H1 (cell line): ENCODE data around the gene FOLR3. TPM values are rescaled to one million over a fixed set of nuclear protein-coding genes. Genes with fewer than 3 reads are reported as not detected.
"Not testable (repeated sequence)": the region's sequence is repeated elsewhere in the genome, so short reads cannot be mapped to it uniquely, and the experiment has no call there.

Experiments
- CTCF ChIA-PET: fragments of 300-600 bp; sonication (Branson Sonifier 250); formaldehyde crosslinking; loops from one replicate; lab custom pipeline; 2021; ENCODE audit not compliant: partially characterized antibody; lab: Charles Lee
- POLR2A ChIA-PET: fragments of 300-600 bp; sonication (Branson Sonifier 250); formaldehyde crosslinking; loops from one replicate; lab custom pipeline; 2021; ENCODE audit warnings: inconsistent platforms; ENCODE audit not compliant: partially characterized antibody; lab: Charles Lee
- DNase-seq, 2 experiments: peaks; one replicate each; pipeline versions ENCODE4 v3.0.0 to v3.0.0-alpha.2; 2010 to 2022; ENCODE audit warnings: low spot score in 2 of 2, low read depth in 1 of 2, mixed read lengths in 1 of 2
- FAIRE-seq: peaks from 2 replicates; lab custom pipeline; 2011; peaks lifted over from hg19 to GRCh38; lab: Jason Lieb, UNC
- H2AFZ ChIP-seq: 2 replicates; pipeline ENCODE4 v1.8.1; 2012; ENCODE audit warnings: low read length, inconsistent platforms
- H2AK5ac ChIP-seq: 2 replicates; pipeline ENCODE4 v1.6.1; 2013; ENCODE audit warnings: low read depth, low read length
- H2BK120ac ChIP-seq: replicated peaks from 2 replicates; pipeline ENCODE3; 2013; ENCODE audit warnings: low read depth, low read length, inconsistent platforms
- H2BK12ac ChIP-seq: 2 replicates; pipeline ENCODE4 v1.6.1; 2013; ENCODE audit warnings: low read depth, low read length
- H2BK15ac ChIP-seq: 2 replicates; pipeline ENCODE4 v1.6.1; 2013; ENCODE audit warnings: low read length
- H2BK20ac ChIP-seq: 2 replicates; pipeline ENCODE4 v1.6.1; 2013; ENCODE audit warnings: low read length
- H2BK5ac ChIP-seq: 2 replicates; pipeline ENCODE4 v1.6.1; 2013; ENCODE audit warnings: low read depth, low read length
- H3K14ac ChIP-seq: 2 replicates; pipeline ENCODE4 v1.6.1; 2013; ENCODE audit warnings: inconsistent platforms; ENCODE audit not compliant: insufficient read length
- H3K18ac ChIP-seq: 2 replicates; pipeline ENCODE4 v1.6.1; 2013; ENCODE audit warnings: low read length; ENCODE audit errors: extremely low read depth
- H3K23ac ChIP-seq: 2 replicates; pipeline ENCODE4 v1.6.1; 2013; ENCODE audit warnings: inconsistent platforms; ENCODE audit not compliant: insufficient read length
- H3K23me2 ChIP-seq: 2 replicates; pipeline ENCODE4 v1.6.1; 2013; ENCODE audit warnings: low read depth, low read length
- H3K27ac ChIP-seq: 2 replicates; pipeline ENCODE4 v1.6.1; 2011; ENCODE audit warnings: low read depth, low read length, inconsistent platforms
- H3K27me3 ChIP-seq, 4 experiments: replicated peaks in 1 of 4; 1 replicate in 1 of 4; 2 replicates in 3 of 4; pipeline versions ENCODE4 v1.6.1 to v1.8.1; 2011 to 2013; ENCODE audit warnings: low read length in 3 of 4, mild to moderate bottlenecking in 3 of 4, inconsistent platforms in 2 of 4, mixed read lengths in 2 of 4, moderate library complexity in 1 of 4; ENCODE audit not compliant: control insufficient read depth in 3 of 4, insufficient read depth in 3 of 4; ENCODE audit errors: extremely low read depth in 1 of 4
- H3K36me3 ChIP-seq, 4 experiments: 2 replicates each; pipeline versions ENCODE4 v1.6.1 to v1.8.1; 2011 to 2013; ENCODE audit warnings: mild to moderate bottlenecking in 4 of 4, low read length in 3 of 4, moderate library complexity in 2 of 4, control low read depth in 1 of 4, inconsistent platforms in 1 of 4; ENCODE audit not compliant: insufficient read depth in 4 of 4, control insufficient read depth in 2 of 4
- H3K4ac ChIP-seq: replicated peaks from 2 replicates; pipeline ENCODE3; 2013; ENCODE audit warnings: low read length, low read depth, mixed read lengths, inconsistent platforms; ENCODE audit not compliant: insufficient read length
- H3K4me1 ChIP-seq, 4 experiments: replicated peaks in 1 of 4; 1 replicate in 1 of 4; 2 replicates in 3 of 4; pipeline versions ENCODE4 v1.6.1 to v1.8.1; 2011 to 2013; ENCODE audit warnings: low read length in 3 of 4, inconsistent platforms in 2 of 4, mixed read lengths in 1 of 4; ENCODE audit not compliant: insufficient read depth in 4 of 4, control insufficient read depth in 3 of 4
- H3K4me2 ChIP-seq, 2 experiments: 2 replicates each; pipeline versions ENCODE4 v1.6.1 to v1.8.1; 2011 to 2013; ENCODE audit warnings: low read depth in 2 of 2, low read length in 2 of 2, control low read depth in 1 of 2, inconsistent platforms in 1 of 2, mild to moderate bottlenecking in 1 of 2; ENCODE audit not compliant: insufficient read depth in 1 of 2
- H3K4me3 ChIP-seq, 4 experiments: fragments of 200-600, 300-600 bp in 1 of 4; sonication (generic), shearing (Covaris generic), sonication (Bioruptor Twin) in 1 of 4; 2 replicates each; pipeline versions ENCODE4 v1.5.1 to v1.8.1; 2011 to 2016; ENCODE audit warnings: low read length in 4 of 4, low read depth in 3 of 4, control low read depth in 2 of 4, inconsistent platforms in 2 of 4, mild to moderate bottlenecking in 2 of 4, mixed read lengths in 1 of 4, moderate library complexity in 1 of 4; ENCODE audit not compliant: insufficient read depth in 2 of 4; ENCODE audit errors: extremely low read depth in 1 of 4
- H3K56ac ChIP-seq: replicated peaks from 2 replicates; pipeline ENCODE3; 2013; ENCODE audit warnings: low read depth, mild to moderate bottlenecking, mixed read lengths, low read length, inconsistent platforms; ENCODE audit not compliant: insufficient read length
- H3K79me1 ChIP-seq: 2 replicates; pipeline ENCODE4 v1.6.1; 2013; ENCODE audit warnings: low read depth, low read length, control low read depth
- H3K79me2 ChIP-seq, 2 experiments: 2 replicates each; pipeline versions ENCODE4 v1.6.1 to v1.8.1; 2012 to 2013; ENCODE audit warnings: low read length in 2 of 2, mild to moderate bottlenecking in 2 of 2, inconsistent platforms in 1 of 2; ENCODE audit not compliant: insufficient read depth in 2 of 2, control insufficient read depth in 1 of 2
- H3K9ac ChIP-seq, 4 experiments: replicated peaks in 1 of 4; 1 replicate in 1 of 4; 2 replicates in 3 of 4; pipeline versions ENCODE4 v1.6.1 to v1.8.1; 2011 to 2013; ENCODE audit warnings: low read depth in 3 of 4, low read length in 3 of 4, control low read depth in 2 of 4, mild to moderate bottlenecking in 2 of 4, moderate library complexity in 2 of 4, inconsistent platforms in 1 of 4; ENCODE audit errors: extremely low read depth in 1 of 4
- H3K9me3 ChIP-seq, 2 experiments: 2 replicates each; pipeline versions ENCODE4 v1.6.1 to v1.8.1; 2012 to 2013; ENCODE audit warnings: mild to moderate bottlenecking in 2 of 2, moderate library complexity in 2 of 2, control low read depth in 1 of 2, inconsistent platforms in 1 of 2, low read depth in 1 of 2, low read length in 1 of 2, mixed read lengths in 1 of 2; ENCODE audit not compliant: insufficient read depth in 2 of 2
- H4K20me1 ChIP-seq, 2 experiments: replicated peaks in 1 of 2; 2 replicates each; pipeline versions ENCODE3 to v1.8.1; 2011 to 2013; ENCODE audit warnings: inconsistent platforms in 2 of 2, low read length in 2 of 2, mild to moderate bottlenecking in 1 of 2; ENCODE audit not compliant: insufficient read depth in 2 of 2, control insufficient read depth in 1 of 2
- H4K5ac ChIP-seq: 2 replicates; pipeline ENCODE4 v1.6.1; 2013; ENCODE audit warnings: low read length, low read depth, mixed read lengths, inconsistent platforms; ENCODE audit not compliant: insufficient read length
- H4K8ac ChIP-seq: 2 replicates; pipeline ENCODE4 v1.8.0; 2013; ENCODE audit warnings: mild to moderate bottlenecking, moderate library complexity, low read length, inconsistent platforms; ENCODE audit not compliant: insufficient read depth; ENCODE audit errors: extremely low read depth
- H4K91ac ChIP-seq: replicated peaks from 2 replicates; pipeline ENCODE3; 2013; ENCODE audit warnings: low read length, mixed read lengths, inconsistent platforms; ENCODE audit not compliant: insufficient read length
- WGBS, 2 experiments: shearing (Covaris generic) in 1 of 2; methylation state at CpG; one replicate each; pipeline versions ENCODE4 v1.1.6 to v1.1.7; 2013 to 2015; ENCODE audit warnings: low lambda C conversion rate in 2 of 2, mixed read lengths in 2 of 2, inconsistent platforms in 1 of 2, low coverage in 1 of 2, missing lambda C conversion rate in 1 of 2; ENCODE audit not compliant: insufficient replicate concordance in 2 of 2, insufficient coverage in 1 of 2, insufficient read length in 1 of 2; ENCODE audit errors: extremely low coverage in 1 of 2, missing lambda C conversion rate in 1 of 2; 5-methylcytosine and 5-hydroxymethylcytosine counted together
- polyA plus RNA-seq, 7 experiments: library from polyadenylated mRNA; depleted of rRNA in 3 of 7; stranded (reverse) in 5 of 7; unstranded in 2 of 7; fragments of >200 nt in 5 of 7; fragments of 200-250 nt in 2 of 7; gene quantifications; 1 replicate in 5 of 7; 2 replicates in 1 of 7; 4 replicates in 1 of 7; pipeline versions ENCODE4 v1.2.1 to v1.2.3, GENCODE V29; 2011 to 2013; ENCODE audit warnings: missing spikeins in 2 of 7, mixed read lengths in 2 of 7
- total RNA-seq: library from RNA; stranded (reverse); fragmentation: NEBNext Ultra II Directional; extraction: Animal tissue kit (Norgen Biotek cat#: 25700); gene quantifications from 2 replicates; pipeline ENCODE4 v1.2.1, GENCODE V29; 2021

Gene FOLR3
- total and polyA plus RNA-seq, 2 of the 8 experiments (the other 6 are each of a cell fraction or from before 2014, with no cell fraction given): not detected

GRCh38 chr11:72169754-72170153 lies 34.2 kb downstream of the FOLR3 start:
- H3K4me3 ChIP-seq, H2AFZ ChIP-seq, H3K79me1 ChIP-seq, H3K36me3 ChIP-seq, POLR2A ChIA-PET, H4K20me1 ChIP-seq, H3K9me3 ChIP-seq, H2BK15ac ChIP-seq, DNase-seq, H4K5ac ChIP-seq, H3K23ac ChIP-seq, H3K9ac ChIP-seq, H2AK5ac ChIP-seq, H3K79me2 ChIP-seq, H3K27ac ChIP-seq, H2BK12ac ChIP-seq, H2BK20ac ChIP-seq, H3K27me3 ChIP-seq, H4K8ac ChIP-seq, FAIRE-seq, H3K56ac ChIP-seq, H3K23me2 ChIP-seq, H2BK120ac ChIP-seq, H3K4ac ChIP-seq, H3K14ac ChIP-seq, H4K91ac ChIP-seq, H3K4me1 ChIP-seq, H2BK5ac ChIP-seq, H3K4me2 ChIP-seq, H3K18ac ChIP-seq: not testable (repeated sequence)
- CTCF ChIA-PET: interaction anchor here (0.6 to 4.5 kb wide), 5 partner anchors 14 to 144 kb away, joined by 3 to 29 read pairs (median 4); no protein-coding TSS in a partner anchor
- 77% methylated on average over 3 of the region's 3 CpGs; no CpG with 5 or more reads in 1 of the 2 experiments for WGBS, 2 experiments

- WGBS, 2 experiments: 82% methylated on average over 4 of the region's 4 CpGs; no CpG with 5 or more reads in 1 of the 2 experiments
- H4K8ac ChIP-seq, H4K5ac ChIP-seq, H3K36me3 ChIP-seq, H2BK12ac ChIP-seq, H2BK120ac ChIP-seq, H2BK20ac ChIP-seq, H3K79me2 ChIP-seq, H2BK15ac ChIP-seq, H3K27ac ChIP-seq, H3K23me2 ChIP-seq, H3K9me3 ChIP-seq, H3K56ac ChIP-seq, H2BK5ac ChIP-seq, H3K18ac ChIP-seq, H3K14ac ChIP-seq, H4K20me1 ChIP-seq, H3K4ac ChIP-seq, H3K4me3 ChIP-seq, H3K79me1 ChIP-seq, H3K4me2 ChIP-seq, H2AFZ ChIP-seq, H3K23ac ChIP-seq, H3K27me3 ChIP-seq, FAIRE-seq, DNase-seq, H4K91ac ChIP-seq, POLR2A ChIA-PET, H2AK5ac ChIP-seq, H3K4me1 ChIP-seq, H3K9ac ChIP-seq: not testable (repeated sequence)
- CTCF ChIA-PET: interaction anchor here (1.2 to 1.7 kb wide), 2 partner anchors 11 to 25 kb away, joined by 3 to 8 read pairs; no protein-coding TSS in a partner anchor
Observed at GRCh38 chr11:72172043-72172442, 36.5 kb downstream of the FOLR3 start.
